ENCODE results near the gene CLK2.
"Not testable (repeated sequence)": the region's sequence is repeated elsewhere in the genome, so short reads cannot be mapped to it uniquely, and the experiment has no call there.

CLK2 gene

GRCh38 chr1:155296661-155297060 is 23.4 kb upstream of the CLK2 start:
- no peak for DNase-seq (ENCODE audit: low read depth)

- DNase-seq (ENCODE audit: low read depth) = no peak
Measured at GRCh38 chr1:155295942-155296267, 22.6 kb upstream of the CLK2 start.

- no peak for DNase-seq (ENCODE audit: low read depth)
Measured at GRCh38 chr1:155295183-155295941, 22.1 kb upstream of the CLK2 start.

GRCh38 chr1:155294520-155295182 is 21.3 kb upstream of the CLK2 start:
- DNase-seq (ENCODE audit: low read depth) = no peak

GRCh38 chr1:155293086-155293749 is 19.9 kb upstream of the CLK2 start:
- DNase-seq (ENCODE audit: low read depth) = no peak

- not testable (repeated sequence) for DNase-seq (ENCODE audit: low read depth)
Measured at GRCh38 chr1:155291006-155291405, 17.7 kb upstream of the CLK2 start.

GRCh38 chr1:155287987-155288543 is 14.8 kb upstream of the CLK2 start:
- DNase-seq (ENCODE audit: low read depth) = no peak

- DNase-seq (ENCODE audit: low read depth) = no peak
Measured at GRCh38 chr1:155286544-155286943, 13.2 kb upstream of the CLK2 start.

- no peak for DNase-seq (ENCODE audit: low read depth)
Measured at GRCh38 chr1:155285631-155286044, 12.3 kb upstream of the CLK2 start.

- DNase-seq (ENCODE audit: low read depth) = no peak
Measured at GRCh38 chr1:155285063-155285462, 11.8 kb upstream of the CLK2 start.

- no peak for DNase-seq (ENCODE audit: low read depth)
Measured at GRCh38 chr1:155284476-155284875, 11.2 kb upstream of the CLK2 start.

GRCh38 chr1:155282488-155283091 is 9.3 kb upstream of the CLK2 start:
- DNase-seq (ENCODE audit: low read depth) = no peak

GRCh38 chr1:155279268-155279667 is 6.0 kb upstream of the CLK2 start:
- no peak for DNase-seq (ENCODE audit: low read depth)

GRCh38 chr1:155278689-155279160 is 5.4 kb upstream of the CLK2 start:
- no peak for DNase-seq (ENCODE audit: low read depth)

- DNase-seq (ENCODE audit: low read depth) = no peak
Measured at GRCh38 chr1:155277902-155278688, 4.8 kb upstream of the CLK2 start.

GRCh38 chr1:155277070-155277901 is 4.0 kb upstream of the CLK2 start, which contains the start of gene HCN3:
TSS of gene HCN3 (plus strand) at chr1:155277463. CDS start at chr1:155277591, 128 bp downstream.
- DNase-seq (ENCODE audit: low read depth) = peak; percentile 87

- no peak for DNase-seq (ENCODE audit: low read depth)
Measured at GRCh38 chr1:155272466-155273342, 600 bp downstream of the CLK2 start.

- DNase-seq (ENCODE audit: low read depth) = no peak
Measured at GRCh38 chr1:155269381-155269780, 3.9 kb downstream of the CLK2 start.

GRCh38 chr1:155268630-155269029 is 4.7 kb downstream of the CLK2 start:
- DNase-seq (ENCODE audit: low read depth) = no peak

- DNase-seq (ENCODE audit: low read depth) = no peak
Measured at GRCh38 chr1:155267373-155267772, 5.9 kb downstream of the CLK2 start.

Measured in HS-5 (cell line).